IPS DF 4.7 (cell line): ENCODE measurements around the gene TCEAL3.
"Not testable (repeated sequence)": the region's sequence is repeated elsewhere in the genome, so short reads cannot be mapped to it uniquely, and the experiment has no call there.

Experiments used
- DNase-seq: peaks from one replicate; pipeline ENCODE4 v3.0.0-alpha.2; 2013; ENCODE audit warnings: low spot score; ENCODE audit errors: extremely low read depth

TCEAL3 gene

DNA sequence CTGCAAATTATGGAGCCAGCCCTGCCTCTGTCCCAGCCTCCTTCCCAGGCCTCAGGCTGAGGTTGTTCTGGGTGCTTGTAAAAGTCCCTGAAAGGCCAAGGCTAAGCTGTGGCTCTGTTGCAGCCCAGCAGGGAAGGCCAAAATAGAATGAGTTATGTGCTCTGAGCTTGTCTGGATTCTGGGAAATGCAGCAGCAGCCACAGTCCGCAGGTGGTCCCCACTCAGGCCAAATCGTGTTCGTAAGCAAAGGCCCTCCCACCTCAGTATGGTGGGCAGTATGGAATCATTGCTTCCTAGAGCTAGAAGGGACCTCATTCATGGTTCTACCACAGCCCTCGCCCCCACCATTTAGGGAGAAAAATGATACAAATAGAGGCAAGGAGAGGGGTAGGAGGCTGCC is 16.3 kb downstream of the TCEAL3 start:
- DNase-seq: no peak

GRCh38 chrX:103626855-103627254 is 19.1 kb downstream of the TCEAL3 start:
- DNase-seq: no peak

DNA sequence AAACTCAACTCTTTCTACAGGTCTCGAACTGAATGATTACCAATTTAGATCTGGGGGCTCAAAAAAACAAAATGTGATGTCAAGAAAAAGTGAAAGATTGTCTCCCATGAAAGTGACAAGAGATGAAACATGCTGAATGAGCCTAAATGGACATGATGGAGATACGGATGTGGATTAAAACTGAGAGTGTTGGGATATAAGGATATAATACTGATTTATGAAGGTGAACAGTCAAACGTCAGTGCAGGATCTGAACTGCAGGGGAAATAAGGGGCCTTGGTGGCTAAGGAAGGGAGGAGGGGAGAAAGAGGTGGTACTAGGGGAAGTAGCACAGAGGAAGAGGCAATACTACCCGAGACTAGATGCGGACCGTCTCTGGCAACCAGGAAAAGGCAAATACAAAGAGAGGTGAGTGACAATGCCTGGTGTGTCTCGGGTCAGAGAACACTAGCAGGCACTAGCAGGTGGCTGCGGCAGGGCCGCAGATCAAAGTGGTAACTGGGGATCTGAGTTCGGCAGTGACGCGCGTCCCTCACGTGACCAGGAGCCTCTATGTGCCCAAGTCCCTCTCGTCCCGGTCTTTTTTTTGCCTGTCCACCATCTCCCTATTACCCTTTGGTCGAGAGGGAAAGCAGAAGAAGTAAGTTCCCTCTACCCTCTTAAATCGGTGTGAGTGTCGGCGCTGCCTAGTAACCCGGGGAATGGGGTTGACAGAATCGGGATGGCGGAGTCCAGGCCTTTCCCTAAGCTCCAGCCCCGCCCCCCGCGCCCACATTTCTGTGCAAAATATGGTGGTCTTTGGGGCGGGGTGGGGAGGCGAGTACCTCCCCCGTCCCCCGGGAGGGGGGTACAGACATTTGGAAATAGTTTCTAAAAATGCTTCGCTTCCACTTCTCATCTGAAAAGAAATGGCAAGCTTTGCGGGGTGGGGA is 20.9 kb downstream of the TCEAL3 start, which contains the start of gene TCEAL1:
TSS of gene TCEAL1 (plus strand) at position 590 of the 932 bp plus-strand sequence. CDS start 942 bp downstream, outside the sequence.
- DNase-seq: no peak

DNA sequence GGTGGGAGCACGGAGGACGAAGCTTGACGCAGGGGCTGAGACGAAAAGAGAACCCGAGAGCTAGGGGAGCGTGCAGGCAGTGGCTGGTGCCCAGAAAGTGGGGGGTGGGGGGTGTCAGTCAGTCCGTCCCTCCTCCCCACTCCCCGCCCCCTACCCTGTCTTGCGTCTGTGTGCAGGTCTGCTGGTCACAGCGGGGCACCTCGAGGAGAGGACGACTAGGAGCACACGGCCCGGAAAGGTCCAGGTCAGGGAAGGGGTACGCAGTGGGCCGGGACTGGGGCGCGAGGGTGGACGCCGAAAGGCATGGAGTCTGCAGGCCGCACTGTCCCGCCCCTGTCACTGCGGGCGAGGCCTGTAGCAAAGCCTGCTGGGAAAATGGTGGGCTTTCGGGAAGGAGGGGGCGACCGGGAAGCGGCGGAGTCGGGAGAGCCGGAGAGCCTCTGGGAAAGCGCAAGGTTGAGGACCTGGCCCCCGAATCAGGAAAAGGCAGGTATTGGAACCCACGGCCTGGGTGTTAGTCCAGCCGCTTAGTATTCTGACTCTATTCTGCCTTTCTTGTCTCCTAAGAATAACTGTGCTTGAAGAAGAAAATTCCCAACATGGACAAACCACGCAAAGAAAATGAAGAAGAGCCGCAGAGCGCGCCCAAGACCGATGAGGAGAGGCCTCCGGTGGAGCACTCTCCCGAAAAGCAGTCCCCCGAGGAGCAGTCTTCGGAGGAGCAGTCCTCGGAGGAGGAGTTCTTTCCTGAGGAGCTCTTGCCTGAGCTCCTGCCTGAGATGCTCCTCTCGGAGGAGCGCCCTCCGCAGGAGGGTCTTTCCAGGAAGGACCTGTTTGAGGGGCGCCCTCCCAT is 21.8 kb downstream of the TCEAL3 start:
- DNase-seq: no peak

- DNase-seq: no peak
Observed at GRCh38 chrX:103630171-103630511, 22.4 kb downstream of the TCEAL3 start.

GRCh38 chrX:103631145-103631544 is 23.4 kb downstream of the TCEAL3 start:
- no peak for DNase-seq

DNA sequence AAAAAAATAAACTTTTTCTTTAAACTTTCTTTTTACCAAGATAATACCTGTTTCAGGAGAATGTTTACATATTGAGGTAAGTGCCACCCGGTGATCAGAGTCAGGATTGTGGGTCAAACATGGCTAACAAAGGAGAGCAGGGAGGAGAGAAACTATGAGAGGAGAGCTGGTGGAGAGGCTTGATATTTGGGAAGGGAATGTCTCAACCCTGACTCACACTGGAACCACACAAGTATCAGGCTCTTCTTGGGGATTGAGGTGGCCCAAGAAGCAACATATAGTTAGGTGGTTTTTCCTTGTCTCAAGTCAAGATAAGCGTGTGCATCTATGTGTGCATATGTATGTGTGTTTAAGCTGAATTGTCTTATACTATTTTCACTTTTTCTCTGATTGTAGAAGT is 27.7 kb downstream of the TCEAL3 start:
- DNase-seq: no peak

GRCh38 chrX:103637604-103638338 is 30.0 kb downstream of the TCEAL3 start:
- no peak for DNase-seq

DNA sequence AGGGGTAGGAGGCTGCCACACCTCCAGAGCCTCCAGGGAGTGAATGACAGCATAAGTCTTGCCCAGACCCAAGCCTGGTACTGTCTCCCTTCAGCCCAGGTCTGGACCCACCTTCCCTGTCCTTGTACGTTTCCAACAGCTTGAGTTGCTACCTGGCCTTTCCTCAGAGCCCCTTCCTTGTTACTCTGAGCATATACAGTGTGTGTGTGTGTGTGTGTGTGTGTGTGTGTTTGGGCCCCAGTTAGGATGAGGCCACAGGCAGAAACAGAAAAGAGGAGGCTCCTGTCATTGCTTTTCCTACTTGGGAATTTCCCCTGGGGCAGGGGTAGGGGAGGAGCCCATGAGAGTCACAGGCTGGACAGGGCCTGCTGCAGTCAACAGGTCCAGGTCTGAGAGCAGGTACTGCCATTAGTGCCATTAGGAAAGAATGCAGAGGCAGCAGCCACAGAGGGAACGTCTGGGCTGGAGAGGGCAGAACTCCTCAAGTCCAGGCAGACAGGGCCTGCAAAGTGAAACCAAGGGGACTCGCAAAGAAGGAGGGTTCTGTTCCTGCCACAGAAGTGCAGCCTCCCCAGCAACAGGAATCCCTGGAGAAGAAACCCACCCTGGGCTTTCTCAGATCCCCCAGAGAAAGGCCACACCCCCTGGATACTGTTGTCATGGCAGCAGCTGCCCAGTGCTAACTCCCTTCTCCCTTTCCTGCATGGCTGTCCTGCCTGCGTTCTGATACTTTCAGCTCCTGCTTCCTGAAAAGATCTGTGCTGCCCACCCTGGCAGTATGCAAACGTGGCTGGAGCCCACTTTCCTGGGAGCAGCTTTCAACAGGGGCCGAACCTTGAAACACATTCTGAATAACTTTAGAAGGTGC is 30.9 kb downstream of the TCEAL3 start:
- not testable (repeated sequence) for DNase-seq

DNA sequence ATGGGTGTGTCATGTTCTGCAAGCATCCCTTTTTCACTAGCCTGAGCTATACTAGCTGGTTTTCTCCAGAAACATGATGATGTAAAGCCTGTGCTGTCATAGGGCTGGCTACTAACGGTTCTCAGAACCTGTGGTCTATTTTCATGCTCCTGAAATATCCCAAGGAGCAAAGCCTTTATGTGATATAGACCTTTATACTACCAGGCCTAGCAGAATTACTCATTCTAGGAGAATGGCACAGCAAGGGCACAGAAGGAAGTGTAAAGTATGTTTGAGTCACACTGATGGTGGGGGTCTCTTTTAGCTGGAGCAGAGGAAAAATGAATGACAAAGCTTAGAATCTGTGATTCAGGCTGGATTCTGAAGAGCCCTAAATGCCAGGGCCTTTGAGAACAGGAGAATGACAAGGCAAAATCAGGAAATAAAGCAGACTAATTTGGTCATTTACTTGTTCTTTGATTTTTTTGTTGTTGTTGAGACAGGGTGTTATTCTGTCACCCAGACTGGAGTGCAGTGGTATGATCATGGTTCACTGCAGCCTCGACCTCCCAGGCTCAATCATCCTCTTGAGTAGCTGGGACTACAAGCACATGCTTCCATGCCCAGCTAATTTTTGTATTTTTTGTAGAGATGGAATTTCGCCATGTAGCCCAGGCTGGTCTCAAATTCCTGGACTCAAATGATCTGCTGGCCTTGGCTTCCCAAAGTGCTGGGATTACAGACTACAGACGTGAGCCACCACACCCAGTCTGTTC is 32.8 kb downstream of the TCEAL3 start:
- no peak for DNase-seq

DNA sequence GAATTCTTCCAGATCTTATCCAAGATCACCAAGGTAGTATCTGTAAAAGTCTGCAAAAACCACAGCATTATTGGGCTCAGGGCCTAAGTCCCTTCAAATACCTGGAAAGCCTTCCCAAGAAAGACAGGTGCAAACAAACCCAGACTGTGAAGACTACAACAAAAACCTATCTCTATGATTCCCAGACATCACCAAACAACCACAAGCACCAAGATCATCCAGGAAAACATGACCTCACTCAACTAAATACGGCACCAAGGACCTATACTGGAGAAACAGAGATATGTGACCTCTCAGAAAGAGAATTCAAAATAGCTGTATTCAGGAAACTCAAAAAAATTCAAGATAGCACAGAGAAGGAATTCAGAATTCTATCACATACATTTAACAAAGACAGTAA is 36.4 kb downstream of the TCEAL3 start:
- no peak for DNase-seq

DNA sequence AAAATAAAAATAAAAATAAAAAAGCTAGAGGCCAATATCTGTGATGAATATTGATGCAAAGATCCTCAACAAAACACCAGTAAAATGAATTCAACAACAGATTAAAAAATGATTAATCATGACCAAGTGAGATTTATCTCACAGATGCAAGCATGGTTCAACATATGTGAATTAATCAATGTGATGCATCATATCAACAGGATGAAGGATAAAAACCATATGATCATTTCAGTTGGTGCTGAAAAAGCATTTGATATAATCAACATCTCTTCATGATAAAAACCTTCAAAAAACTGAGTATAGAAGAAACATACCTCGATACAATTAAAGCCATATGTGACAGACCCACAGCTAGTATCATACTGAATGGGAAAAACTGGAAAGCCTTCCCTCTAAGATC is 39.9 kb downstream of the TCEAL3 start:
- DNase-seq: no peak

DNA sequence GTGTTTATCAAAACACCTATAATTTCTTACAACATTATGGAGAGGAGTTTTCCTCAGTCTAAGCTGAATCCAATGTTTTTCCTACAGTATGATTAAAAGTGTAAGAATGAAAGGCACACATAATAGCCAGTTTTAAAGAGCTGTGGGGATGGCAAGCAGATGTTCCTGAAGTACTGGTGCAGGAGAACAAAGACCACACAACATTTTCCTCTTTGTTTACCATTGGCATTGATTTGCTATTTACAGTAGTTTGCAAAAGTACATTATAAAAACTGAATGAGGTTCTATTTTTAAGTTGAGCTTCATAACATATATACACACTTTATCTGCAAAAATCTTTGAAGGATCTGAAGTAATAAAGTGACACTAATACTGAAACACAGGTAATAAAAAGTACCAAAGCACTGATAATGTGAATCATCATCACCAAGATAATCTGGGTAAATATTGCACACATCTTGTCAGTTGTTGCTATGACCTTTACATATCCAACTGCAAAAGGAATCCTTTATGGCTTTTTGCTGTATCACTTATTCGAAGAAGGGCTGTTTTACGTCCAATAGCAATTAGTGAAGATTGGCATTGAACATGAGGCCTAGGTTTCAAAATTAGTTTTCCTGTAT is 43.5 kb downstream of the TCEAL3 start:
- DNase-seq: no peak

DNA sequence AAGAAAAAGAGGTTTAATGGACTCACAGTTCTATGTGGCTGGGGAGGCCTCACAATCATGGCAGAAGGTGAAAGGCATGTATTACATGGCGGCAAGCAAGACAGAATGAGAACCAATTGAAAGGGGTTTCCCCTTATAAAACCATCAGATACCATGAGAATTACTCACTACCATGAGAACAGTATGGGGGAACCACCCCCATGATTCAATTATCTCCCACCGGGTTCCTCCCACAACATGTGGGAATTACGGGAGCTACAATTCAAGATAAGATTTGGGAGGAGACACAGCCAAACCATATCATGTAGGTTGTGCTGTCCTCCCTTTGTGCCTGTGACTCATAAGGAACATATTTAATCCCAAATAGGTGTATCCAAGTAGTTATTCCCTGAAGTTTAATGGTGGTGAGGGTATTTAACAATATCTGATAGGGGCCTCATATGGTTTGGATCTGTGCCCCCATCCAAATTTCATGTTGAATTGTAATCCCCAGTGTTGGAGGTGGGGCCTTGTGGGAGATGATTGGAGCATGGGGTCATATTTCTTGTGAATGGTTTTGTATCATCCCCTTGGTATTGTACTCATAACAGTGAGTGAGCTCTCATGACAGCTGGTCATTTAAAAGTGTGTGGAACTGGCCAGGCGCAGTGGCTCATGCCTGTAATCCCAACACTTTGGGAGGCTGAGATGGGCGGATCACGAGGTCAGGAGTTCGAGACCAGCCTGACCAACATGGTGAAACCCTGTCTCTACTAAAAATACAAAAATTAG is 47.7 kb downstream of the TCEAL3 start:
- not testable (repeated sequence) for DNase-seq

DNA sequence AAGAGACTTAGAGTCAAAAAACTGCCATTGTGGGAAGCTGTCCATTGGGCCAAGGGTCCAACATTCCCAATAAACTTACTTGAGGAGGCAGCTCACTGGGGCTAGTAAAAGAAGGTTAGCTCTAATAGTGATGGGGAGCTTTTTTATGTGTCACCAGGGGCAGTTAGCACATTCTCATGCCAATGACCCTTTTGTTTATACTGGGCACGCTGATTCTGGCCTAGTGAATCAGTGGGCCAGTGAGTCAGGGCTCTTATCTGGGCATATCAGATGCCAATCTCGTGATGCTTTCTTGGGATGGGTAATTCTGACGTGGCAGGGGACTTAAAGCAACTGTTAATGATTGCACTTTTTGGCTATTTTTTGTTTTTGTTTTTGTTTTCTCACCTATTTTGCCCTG is 48.9 kb downstream of the TCEAL3 start:
- DNase-seq: no peak

GRCh38 chrX:103657066-103657465 is 49.3 kb downstream of the TCEAL3 start:
- DNase-seq: not testable (repeated sequence)

DNA sequence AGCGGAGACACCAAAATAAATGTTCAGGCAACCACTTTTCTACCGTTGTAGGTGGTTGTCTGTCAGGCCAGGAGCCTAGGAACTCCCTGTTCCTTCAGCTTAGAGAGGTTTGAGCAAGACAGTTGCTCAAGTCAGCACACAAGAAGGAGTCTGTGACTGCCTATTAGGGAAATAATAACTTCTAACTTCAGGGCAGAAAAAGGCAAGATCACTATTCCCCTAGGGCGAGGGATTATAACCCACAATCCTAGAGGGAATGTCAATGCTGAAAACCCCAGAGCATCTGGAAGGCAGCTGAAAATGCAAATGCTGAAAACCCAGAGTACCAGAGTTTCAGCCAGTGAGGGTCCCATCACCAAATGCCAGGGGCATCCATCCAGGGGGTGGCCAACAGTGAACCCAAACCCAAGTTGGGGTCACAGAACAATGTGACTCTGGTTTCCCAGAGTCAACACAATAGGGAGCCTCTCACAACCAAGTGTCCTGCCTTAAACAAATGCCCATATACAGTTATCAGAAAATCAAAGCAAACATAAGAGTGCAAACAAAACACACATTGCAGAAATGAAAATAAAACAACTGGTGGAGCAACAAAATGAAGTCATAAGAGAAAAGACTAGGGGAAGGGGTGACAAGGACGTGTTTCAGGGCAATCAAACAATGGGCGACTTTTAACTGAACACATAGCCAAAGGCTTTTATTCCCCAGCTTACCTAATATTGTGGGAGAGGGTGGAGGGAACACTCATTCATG is 51.1 kb downstream of the TCEAL3 start:
- no peak for DNase-seq

GRCh38 chrX:103659460-103659859 is 51.7 kb downstream of the TCEAL3 start:
- DNase-seq: not testable (repeated sequence)
